Suprapubic skin (tissue), 3 donors: Measurements from ENCODE around the gene SPAG9.

Source experiments
- POLR2A ChIP-seq, 2 donors: fragments of 450-650 bp; IDR thresholded peaks; one replicate each; pipeline ENCODE4 v1.6.1; 2017; ENCODE audit warnings: antibody characterized with exemption in 2 of 2, mild to moderate bottlenecking in 2 of 2, moderate library complexity in 2 of 2
- TF ChIP-seq, protein P1 (sequence below), 2 donors: fragments of 200-600 bp in 1 of 2; fragments of 450-650 bp in 1 of 2; sonication (generic) in 1 of 2; IDR thresholded peaks; one replicate each; pipeline ENCODE4 v1.5.1; 2016 to 2019; ENCODE audit warnings: antibody characterized with exemption in 2 of 2, mild to moderate bottlenecking in 1 of 2, moderate library complexity in 1 of 2

GRCh38 chr17:51004249-51004648 lies 116.4 kb downstream of the SPAG9 start:
- TF ChIP-seq, protein P1, sequence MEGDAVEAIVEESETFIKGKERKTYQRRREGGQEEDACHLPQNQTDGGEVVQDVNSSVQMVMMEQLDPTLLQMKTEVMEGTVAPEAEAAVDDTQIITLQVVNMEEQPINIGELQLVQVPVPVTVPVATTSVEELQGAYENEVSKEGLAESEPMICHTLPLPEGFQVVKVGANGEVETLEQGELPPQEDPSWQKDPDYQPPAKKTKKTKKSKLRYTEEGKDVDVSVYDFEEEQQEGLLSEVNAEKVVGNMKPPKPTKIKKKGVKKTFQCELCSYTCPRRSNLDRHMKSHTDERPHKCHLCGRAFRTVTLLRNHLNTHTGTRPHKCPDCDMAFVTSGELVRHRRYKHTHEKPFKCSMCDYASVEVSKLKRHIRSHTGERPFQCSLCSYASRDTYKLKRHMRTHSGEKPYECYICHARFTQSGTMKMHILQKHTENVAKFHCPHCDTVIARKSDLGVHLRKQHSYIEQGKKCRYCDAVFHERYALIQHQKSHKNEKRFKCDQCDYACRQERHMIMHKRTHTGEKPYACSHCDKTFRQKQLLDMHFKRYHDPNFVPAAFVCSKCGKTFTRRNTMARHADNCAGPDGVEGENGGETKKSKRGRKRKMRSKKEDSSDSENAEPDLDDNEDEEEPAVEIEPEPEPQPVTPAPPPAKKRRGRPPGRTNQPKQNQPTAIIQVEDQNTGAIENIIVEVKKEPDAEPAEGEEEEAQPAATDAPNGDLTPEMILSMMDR (IDR thresholded peaks at IDR 0.05) = no peak
- TF ChIP-seq POLR2A (IDR thresholded peaks at IDR 0.05) = no peak
